SU-DHL-6 (cell line): ENCODE results near the gene SLC27A1.
"Not testable (repeated sequence)": the region's sequence is repeated elsewhere in the genome, so short reads cannot be mapped to it uniquely, and the experiment has no call there.

Experiments
- H2AFZ ChIP-seq: fragments of 200-600 bp; sonication (generic); 2 replicates; pipeline ENCODE4 v1.6.1; 2014; ENCODE audit warnings: low read depth, mild to moderate bottlenecking, moderate library complexity, mixed read lengths, antibody characterized with exemption, low read length; ENCODE audit not compliant: severe bottlenecking
- H3F3A ChIP-seq: fragments of 200-600 bp; shearing (Covaris generic); 2 replicates; pipeline ENCODE4 v1.6.0; 2016; ENCODE audit warnings: antibody characterized with exemption, mild to moderate bottlenecking; ENCODE audit not compliant: insufficient read depth
- H3K27ac ChIP-seq: fragments of 200-600 bp; sonication (generic); 2 replicates; pipeline ENCODE4 v1.5.1; 2016; ENCODE audit warnings: low read depth, mild to moderate bottlenecking, low read length, moderate library complexity, mixed read lengths
- H3K27me3 ChIP-seq: fragments of 200-600 bp; sonication (generic), shearing (Covaris generic); 2 replicates; pipeline ENCODE4 v1.6.0; 2014; ENCODE audit warnings: mild to moderate bottlenecking, low read length
- H3K36me3 ChIP-seq: fragments of 200-600 bp; sonication (generic); 2 replicates; pipeline ENCODE4 v1.6.1; 2014; ENCODE audit warnings: mild to moderate bottlenecking, low read length, mixed read lengths
- H3K4me2 ChIP-seq: fragments of 300-600, 200-600 bp; shearing (Covaris generic), sonication (generic); 2 replicates; pipeline ENCODE4 v1.6.0; 2014; ENCODE audit warnings: low read length, low read depth, mild to moderate bottlenecking; ENCODE audit not compliant: poor library complexity, severe bottlenecking
- H3K4me3 ChIP-seq: fragments of 200-600 bp; sonication (generic); 2 replicates; pipeline ENCODE4 v1.5.1; 2014; ENCODE audit warnings: antibody characterized with exemption, low read length, mild to moderate bottlenecking, mixed read lengths; ENCODE audit not compliant: insufficient read depth, poor library complexity, severe bottlenecking
- H3K79me2 ChIP-seq: fragments of 200-600 bp; sonication (generic); 2 replicates; pipeline ENCODE4 v1.6.1; 2014; ENCODE audit warnings: mild to moderate bottlenecking, low read length, moderate library complexity; ENCODE audit not compliant: insufficient read depth
- H3K9ac ChIP-seq: fragments of 200-600 bp; sonication (generic); 2 replicates; pipeline ENCODE4 v1.7.0; 2014; ENCODE audit warnings: mild to moderate bottlenecking, low read length
- H3K9me2 ChIP-seq: fragments of 200-600 bp; sonication (generic); replicated peaks from 2 replicates; pipeline ENCODE4 v1.6.1; 2014; ENCODE audit warnings: low read length; ENCODE audit not compliant: insufficient read depth
- H3K9me3 ChIP-seq: fragments of 200-600 bp; sonication (generic); 2 replicates; pipeline ENCODE4 v1.6.1; 2014; ENCODE audit warnings: low read length, mixed read lengths; ENCODE audit not compliant: insufficient read depth
- H4K20me1 ChIP-seq: fragments of 200-600 bp; sonication (generic); 2 replicates; pipeline ENCODE4 v1.6.1; 2014; ENCODE audit warnings: low read depth, mild to moderate bottlenecking, antibody characterized with exemption, low read length, moderate library complexity, mixed read lengths
- EZH2phosphoT487 ChIP-seq: fragments of 200-600 bp; sonication (generic), shearing (Covaris generic); conservative IDR thresholded peaks from 2 replicates; pipeline ENCODE4 v1.6.1; 2018; ENCODE audit warnings: mild to moderate bottlenecking, antibody characterized with exemption, low read length, moderate library complexity, mixed read lengths
- TF ChIP-seq, protein P1 (sequence below): fragments of 200-600 bp; sonication (generic); IDR thresholded peaks from one replicate; pipeline ENCODE4 v1.5.1; 2017; ENCODE audit warnings: antibody characterized with exemption, mild to moderate bottlenecking, low read length, moderate library complexity; ENCODE audit not compliant: insufficient read depth, poor library complexity, severe bottlenecking

SLC27A1 gene

DNA sequence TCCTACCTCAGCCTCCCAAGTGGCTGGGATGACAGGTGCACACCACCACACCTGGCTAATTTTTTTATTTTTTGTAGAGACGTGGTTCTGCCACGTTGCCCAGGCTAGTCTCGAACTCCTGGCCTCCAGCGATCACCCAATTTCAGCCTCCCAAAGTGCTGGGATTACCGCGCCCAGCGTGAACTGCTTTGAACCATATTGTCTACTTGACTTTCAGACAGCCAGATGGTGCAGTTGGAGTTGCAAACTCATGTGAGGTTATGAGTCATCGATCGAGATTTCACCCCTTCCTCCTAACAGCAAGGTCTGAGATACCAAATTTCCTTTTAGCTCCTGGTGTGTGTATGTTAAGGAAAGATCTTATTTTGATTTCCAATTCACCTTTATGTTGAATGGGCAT is 2.7 kb downstream of the SLC27A1 start:
- Histone ChIP-seq H4K20me1 (no peaks in the 10 kb centered on the region), H3K9ac (no peak overlapping the region), H3F3A (no peaks in the 10 kb centered on the region; the same call in 1 of the 2 replicates), H3K4me3 (no peak overlapping the region), H3K27me3 (no peaks in the 10 kb centered on the region), H3K27ac (no peak overlapping the region), H3K79me2 (no peaks in the 10 kb centered on the region), H3K9me3 (no peaks in the 10 kb centered on the region), H3K9me2 (no peaks in the 10 kb centered on the region), H3K4me2 (no peak overlapping the region), H2AFZ (no peak overlapping the region), H3K36me3 (no peaks in the 10 kb centered on the region)
- TF ChIP-seq EZH2phosphoT487 = no peak
- TF ChIP-seq, protein P1, sequence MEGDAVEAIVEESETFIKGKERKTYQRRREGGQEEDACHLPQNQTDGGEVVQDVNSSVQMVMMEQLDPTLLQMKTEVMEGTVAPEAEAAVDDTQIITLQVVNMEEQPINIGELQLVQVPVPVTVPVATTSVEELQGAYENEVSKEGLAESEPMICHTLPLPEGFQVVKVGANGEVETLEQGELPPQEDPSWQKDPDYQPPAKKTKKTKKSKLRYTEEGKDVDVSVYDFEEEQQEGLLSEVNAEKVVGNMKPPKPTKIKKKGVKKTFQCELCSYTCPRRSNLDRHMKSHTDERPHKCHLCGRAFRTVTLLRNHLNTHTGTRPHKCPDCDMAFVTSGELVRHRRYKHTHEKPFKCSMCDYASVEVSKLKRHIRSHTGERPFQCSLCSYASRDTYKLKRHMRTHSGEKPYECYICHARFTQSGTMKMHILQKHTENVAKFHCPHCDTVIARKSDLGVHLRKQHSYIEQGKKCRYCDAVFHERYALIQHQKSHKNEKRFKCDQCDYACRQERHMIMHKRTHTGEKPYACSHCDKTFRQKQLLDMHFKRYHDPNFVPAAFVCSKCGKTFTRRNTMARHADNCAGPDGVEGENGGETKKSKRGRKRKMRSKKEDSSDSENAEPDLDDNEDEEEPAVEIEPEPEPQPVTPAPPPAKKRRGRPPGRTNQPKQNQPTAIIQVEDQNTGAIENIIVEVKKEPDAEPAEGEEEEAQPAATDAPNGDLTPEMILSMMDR = no peak

DNA sequence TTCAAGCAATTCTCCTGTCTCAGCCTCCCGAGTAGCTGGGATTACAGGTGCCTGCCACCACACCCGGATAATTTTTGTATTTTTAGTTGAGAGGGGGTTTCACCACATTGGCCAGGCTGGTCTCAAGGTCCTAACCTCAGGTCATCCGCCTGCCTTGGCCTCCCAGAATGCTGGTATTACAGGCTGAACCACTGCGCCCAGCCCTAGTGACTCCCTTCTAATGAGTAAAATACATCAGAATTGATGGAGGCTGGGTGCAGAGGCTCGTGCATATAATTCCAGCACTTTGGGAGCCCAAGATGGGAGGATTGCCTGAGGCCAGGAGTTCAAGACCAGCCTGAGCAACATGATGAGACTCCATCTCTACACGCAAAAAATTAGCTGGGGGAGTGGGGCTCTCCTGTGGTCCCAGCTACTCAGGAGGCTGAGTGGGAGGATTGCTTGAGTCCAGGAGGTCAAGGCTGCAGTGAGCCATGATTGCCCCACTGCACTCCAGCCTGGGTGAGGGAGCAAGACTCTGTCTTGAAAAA is 4.8 kb downstream of the SLC27A1 start:
- not testable (repeated sequence) for H3F3A ChIP-seq, H3K27ac ChIP-seq, H3K4me2 ChIP-seq, H3K4me3 ChIP-seq, H3K9ac ChIP-seq, H2AFZ ChIP-seq, H3K9me3 ChIP-seq, H3K27me3 ChIP-seq, H3K79me2 ChIP-seq, H4K20me1 ChIP-seq, H3K9me2 ChIP-seq, H3K36me3 ChIP-seq

DNA sequence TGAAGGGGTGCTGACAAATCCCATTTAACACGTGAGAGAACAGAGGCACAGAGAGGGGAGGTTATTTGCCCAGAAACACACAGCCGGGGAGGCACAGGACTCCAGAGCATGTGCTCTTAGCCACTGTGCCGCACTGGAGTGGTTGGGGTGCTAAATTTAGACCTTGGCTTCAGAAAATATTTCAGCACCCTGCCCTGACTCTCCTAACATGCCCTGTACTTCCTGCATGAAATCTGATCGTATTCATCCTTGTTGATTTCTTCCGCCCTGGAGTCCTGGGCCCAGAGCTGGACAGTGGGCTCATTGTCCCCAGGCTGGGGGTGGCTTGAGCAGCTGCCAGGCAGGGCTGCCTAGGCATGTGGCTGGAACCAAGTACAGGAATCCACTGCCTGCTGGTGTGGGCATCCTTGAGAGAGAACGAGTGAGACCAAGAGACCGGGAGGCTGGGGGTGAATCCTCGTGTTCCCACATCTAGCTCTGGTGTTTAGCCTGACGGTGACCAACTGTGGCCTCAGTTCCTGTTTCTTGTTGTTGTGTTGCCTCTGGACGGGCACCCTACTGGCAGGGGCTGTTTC is 5.3 kb downstream of the SLC27A1 start:
- Histone ChIP-seq H3K9me2 (no peaks in the 10 kb centered on the region), H3K4me2 (no peak overlapping the region), H4K20me1 (no peaks in the 10 kb centered on the region), H3K27me3 (no peaks in the 10 kb centered on the region), H3K9ac (no peak overlapping the region), H3K9me3 (no peaks in the 10 kb centered on the region), H3K79me2 (no peaks in the 10 kb centered on the region), H3K27ac (no peak overlapping the region), H2AFZ (no peak overlapping the region), H3F3A (no peaks in the 10 kb centered on the region), H3K4me3 (no peak overlapping the region), H3K36me3 (no peaks in the 10 kb centered on the region)
- TF ChIP-seq, protein P1 = no peak
- no peak for TF ChIP-seq EZH2phosphoT487

DNA sequence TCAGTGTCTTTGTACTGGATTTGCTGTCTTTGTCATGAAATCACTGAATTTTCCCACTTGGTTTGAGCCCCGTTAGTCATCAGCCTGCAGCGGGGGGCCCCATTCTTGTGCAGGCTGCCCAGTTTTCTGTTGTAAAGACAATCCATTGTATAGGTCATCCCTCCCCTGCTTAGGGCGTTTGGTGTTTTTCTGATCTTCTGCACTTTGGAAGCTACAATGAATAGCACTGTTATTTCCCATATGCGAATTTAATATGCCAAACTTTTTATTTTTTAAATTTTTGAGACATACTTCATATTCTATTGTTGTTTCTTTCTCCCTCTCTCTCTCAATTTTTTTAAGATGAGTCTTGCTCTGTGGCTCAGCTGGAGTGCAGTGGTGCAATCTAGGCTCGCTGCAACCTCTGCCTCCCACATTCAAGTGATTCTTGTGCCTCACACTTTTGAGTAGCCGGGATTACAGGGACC is 9.0 kb downstream of the SLC27A1 start:
- Histone ChIP-seq H2AFZ (no peak overlapping the region), H3K36me3 (no peaks in the 10 kb centered on the region), H3K9me3 (no peaks in the 10 kb centered on the region), H3K27me3 (no peaks in the 10 kb centered on the region), H4K20me1 (no peaks in the 10 kb centered on the region), H3K9me2 (no peaks in the 10 kb centered on the region), H3F3A (no peaks in the 10 kb centered on the region), H3K27ac (no peak overlapping the region), H3K4me2 (no peak overlapping the region), H3K4me3 (no peak overlapping the region), H3K9ac (no peak overlapping the region), H3K79me2 (no peaks in the 10 kb centered on the region)
- TF ChIP-seq, protein P1 = no peak
